Left lobe of liver (tissue), 2 donors: ENCODE data around the gene SNRPD2. TPM values are rescaled to one million over a fixed set of nuclear protein-coding genes. Genes with fewer than 3 reads are reported as not detected.
"Not testable (repeated sequence)": the region's sequence is repeated elsewhere in the genome, so short reads cannot be mapped to it uniquely, and the experiment has no call there.

Experiments
- ATAC-seq: fragments of 200-7000 bp; cut with Tn5 transposase; one replicate; pipeline ENCODE4 v1.9.1; 2020; ENCODE audit warnings: mild to moderate bottlenecking, moderate library complexity
- DNase-seq: peaks from one replicate; pipeline ENCODE4 v3.0.0-alpha.2; 2020; ENCODE audit warnings: low spot score
- total RNA-seq: library from RNA; stranded (reverse); gene quantifications from one replicate; pipeline ENCODE4 v1.2.1, GENCODE V29; 2021
- donor health status: DM: no; HTN: no; CAD: no; lungs with moderate emphysema.
- donor health status: DM: no; HTN: yes; CAD: no.

SNRPD2 gene
- 91.2 TPM for total RNA-seq

DNA sequence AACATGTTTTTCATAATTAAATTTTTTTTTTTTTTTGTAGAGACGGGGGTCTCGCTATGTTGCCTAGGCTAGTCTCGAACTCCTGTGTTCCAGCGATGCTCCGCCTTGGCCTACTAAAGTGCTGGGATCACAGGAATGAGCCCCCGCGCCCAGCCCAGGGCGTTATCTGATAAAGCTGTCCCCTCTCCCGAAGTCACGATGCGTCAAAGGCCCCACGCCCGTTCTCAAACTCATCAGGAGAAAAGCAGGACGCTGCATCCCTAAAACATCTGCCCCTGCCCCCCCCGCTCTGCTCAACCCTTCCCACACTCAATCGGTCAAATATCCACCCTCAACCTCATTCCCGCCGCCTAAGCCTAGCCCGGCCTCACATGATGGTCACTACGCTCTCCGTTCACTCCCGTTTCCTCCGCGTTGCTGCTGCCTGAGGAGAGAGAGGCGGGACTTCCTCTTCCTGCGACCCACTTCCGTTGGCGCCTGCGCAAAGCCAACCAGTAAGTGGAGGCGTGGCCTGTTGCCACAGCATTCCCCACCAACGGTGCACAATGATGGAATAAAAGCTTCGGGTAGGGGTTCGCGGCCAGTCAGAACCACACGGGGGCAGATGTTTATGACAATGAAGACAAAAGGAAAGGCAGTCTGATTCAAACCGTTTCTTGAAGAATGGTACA is at the start of gene SNRPD2:
SNRPD2 (minus strand) TSS at position 438 of the 671 bp plus-strand sequence; CDS start at position 373, 65 bp downstream.
- ATAC-seq (peak; percentile 77), DNase-seq (peak; percentile 94)

GRCh38 chr19:45739498-45740439 is 48.0 kb upstream of the SNRPD2 start:
- ATAC-seq (no peak), DNase-seq (no peak)

DNA sequence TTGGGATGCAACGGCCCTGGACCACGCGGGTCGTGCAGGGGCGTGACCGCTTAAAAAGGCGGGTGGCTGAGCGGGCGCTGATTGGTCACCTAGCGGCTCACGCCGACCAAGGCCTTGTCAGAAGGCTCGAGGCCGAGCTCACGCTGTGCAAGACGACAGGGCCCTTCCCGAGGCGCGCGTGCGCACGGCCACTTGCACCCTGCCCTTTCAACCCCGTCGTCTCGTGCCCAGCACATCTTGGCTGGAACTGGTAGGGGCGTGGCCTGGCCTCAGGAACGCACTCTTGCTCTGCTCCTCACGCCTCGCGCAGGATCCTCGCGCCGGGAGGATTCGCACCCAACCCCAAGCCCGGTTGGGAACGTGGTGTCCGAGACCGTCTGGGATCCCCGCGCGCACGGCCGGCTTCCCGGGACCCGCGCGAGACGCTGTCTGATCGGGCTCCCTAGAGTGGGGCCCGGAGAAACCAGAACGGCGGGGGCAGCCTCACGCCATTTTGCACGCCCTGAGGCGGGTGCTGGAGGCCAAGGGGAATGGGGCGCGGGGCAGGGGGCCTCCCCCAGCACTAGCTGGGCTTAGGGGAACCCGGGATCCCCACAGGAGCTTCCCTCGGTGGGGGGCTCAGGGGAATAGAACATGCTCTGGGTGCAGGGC is 41.5 kb upstream of the SNRPD2 start, which contains the start of gene MEIOSIN:
MEIOSIN (plus strand) TSS at position 280 of the 651 bp plus-strand sequence. CDS start 1,938 bp downstream, outside the sequence.
- no peak for ATAC-seq
- no peak for DNase-seq

- DNase-seq: peak; percentile 98
- ATAC-seq: peak; percentile 98
Observed at GRCh38 chr19:45730368-45731288, 38.9 kb upstream of the SNRPD2 start, which contains the start of gene FBXO46. TSS of gene FBXO46 (minus strand) at chr19:45730896. CDS start at chr19:45713495, 17,401 bp downstream.

- DNase-seq (no peak), ATAC-seq (no peak)
Observed at GRCh38 chr19:45729800-45730290, 38.1 kb upstream of the SNRPD2 start.

- not testable (repeated sequence) for ATAC-seq, DNase-seq
Observed at GRCh38 chr19:45728683-45729082, 36.9 kb upstream of the SNRPD2 start.

DNA sequence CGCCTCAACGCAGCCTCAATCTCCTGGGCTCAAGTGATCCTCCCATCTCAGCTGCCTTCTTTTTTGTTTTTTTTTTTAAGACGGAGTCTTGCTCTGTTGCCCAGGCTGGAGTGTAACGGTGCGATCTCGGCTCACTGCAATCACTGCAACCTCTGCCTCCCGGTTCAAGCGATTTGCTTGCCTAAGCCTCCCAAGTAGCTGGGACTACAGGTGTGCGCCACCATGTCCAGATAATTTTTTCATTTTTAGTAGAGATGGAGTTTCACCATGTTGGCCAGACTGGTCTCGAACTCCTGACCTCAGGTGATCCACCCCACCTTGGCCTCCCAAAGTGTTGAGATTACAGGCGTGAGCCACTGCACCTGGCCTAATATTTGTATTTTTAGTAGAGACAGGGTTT is 28.3 kb upstream of the SNRPD2 start:
- DNase-seq, ATAC-seq: not testable (repeated sequence)

GRCh38 chr19:45717983-45718650 is 26.4 kb upstream of the SNRPD2 start:
- ATAC-seq (no peak), DNase-seq (peak; percentile 52)

DNA sequence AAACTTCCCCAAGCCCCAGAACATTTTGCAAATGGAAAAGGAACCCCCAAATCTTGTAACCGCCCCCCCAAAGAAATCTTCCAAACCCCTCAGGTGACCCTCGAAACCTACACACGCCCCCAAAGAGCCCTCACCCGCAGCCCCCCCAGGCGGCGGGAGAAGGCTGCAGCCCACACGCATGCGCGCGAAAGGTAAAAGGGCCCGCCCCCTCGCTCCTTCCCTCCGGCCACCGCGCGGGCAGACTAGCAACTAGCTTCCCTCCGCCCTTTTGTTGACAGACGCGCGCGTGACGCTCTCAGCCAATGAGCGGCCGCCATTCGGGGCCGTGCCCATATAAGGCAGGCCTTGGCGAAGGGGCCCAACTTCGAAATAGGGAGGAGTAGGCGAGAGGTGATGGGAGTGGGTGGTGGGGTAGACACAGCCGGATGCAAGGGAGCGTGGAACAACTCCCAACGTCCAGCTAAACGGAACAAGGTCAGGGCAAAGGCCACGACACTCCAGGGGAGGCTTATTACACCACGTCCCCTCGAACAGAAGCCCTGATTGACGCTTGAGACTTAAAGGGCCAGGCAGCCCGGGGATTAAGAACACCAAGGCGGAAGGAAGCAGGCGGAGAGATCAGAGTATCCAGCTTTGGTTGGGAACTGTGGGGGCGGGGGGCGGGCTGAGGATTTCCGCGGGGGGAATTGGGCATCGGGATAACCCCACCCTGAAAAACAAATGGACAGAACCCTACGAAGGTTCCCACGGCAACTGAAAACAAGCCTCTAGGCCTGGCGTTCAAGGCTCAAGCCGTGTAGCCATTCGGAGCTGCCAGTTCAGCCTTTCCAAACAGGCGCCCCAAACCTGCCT is 25.6 kb upstream of the SNRPD2 start:
- DNase-seq: peak; percentile 100
- ATAC-seq: peak; percentile 89

DNA sequence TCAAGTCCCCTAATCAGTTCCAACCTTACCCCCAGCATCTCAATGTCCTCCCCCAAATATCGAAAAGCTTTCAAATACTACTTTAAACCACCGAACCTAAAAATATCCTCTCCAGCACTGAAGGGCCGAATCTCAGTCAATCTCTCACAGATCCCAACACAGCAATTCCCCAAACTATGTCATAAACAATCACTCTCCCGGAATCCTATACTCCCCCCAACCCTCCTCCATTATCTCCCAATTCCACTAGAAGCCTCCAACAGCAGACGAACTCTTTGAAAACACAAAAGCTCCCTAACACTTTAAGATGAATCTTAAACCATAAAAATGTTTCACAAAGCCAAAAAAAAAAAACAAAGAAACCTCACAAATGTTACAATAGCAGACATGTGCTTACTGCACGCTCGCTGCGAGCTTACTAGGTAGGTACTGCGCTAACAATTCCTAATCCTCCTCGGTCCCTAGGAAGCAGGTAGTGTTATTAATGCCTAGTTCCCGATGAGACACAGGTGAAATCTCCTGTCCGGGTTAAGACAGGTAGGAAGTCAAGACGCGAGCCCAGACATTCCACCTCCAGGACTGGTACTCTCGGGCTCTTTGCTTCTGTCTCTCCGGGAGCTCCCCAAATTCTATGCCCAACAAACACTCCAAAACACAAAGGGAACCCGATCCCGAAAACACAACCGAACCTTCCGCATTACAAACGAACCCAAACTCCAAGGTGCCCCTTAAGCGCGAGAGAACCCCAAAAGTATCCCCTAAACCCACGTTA is 24.8 kb upstream of the SNRPD2 start:
- DNase-seq (no peak), ATAC-seq (no peak)

DNA sequence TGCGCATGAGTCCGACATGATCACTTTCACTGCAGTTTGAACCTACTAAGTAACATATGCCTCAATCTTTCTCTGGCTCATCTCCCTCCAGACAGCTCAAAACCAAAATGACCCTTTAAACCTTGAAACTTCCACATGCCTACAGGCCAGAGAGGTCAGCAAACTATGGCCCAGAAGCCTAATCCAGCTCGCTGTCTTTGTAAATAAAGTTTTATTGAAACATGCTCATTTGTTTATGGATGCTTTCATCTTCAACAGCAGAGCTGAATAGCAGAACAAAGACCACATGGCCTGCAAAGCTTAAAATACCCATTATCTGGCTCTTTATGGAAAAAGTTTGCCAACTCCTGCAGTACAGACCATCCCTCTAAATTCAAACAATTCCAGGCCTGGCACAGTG is 23.4 kb upstream of the SNRPD2 start:
- no peak for DNase-seq
- ATAC-seq: no peak

- ATAC-seq (no peak), DNase-seq (no peak)
Observed at GRCh38 chr19:45713141-45713540, 21.4 kb upstream of the SNRPD2 start.

DNA sequence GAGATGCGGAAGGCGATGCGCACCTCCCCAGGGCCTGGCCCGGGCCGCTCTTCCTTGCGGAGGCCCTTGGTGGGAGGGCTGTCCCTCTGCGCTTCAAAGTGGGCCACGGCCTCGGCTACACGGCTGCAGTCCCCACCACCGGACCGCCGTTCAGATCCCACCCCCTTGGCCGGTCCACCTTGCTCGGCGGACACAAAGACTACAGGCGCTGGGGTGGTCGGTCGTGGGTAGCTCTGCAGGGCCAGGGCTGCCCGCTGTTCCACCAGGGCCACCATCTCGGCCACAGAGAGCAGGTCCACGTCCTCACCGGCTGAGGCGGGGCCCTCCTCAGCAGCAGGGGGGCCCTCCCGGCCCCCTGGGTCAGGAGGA is 20.9 kb upstream of the SNRPD2 start:
- ATAC-seq (no peak), DNase-seq (no peak)

DNA sequence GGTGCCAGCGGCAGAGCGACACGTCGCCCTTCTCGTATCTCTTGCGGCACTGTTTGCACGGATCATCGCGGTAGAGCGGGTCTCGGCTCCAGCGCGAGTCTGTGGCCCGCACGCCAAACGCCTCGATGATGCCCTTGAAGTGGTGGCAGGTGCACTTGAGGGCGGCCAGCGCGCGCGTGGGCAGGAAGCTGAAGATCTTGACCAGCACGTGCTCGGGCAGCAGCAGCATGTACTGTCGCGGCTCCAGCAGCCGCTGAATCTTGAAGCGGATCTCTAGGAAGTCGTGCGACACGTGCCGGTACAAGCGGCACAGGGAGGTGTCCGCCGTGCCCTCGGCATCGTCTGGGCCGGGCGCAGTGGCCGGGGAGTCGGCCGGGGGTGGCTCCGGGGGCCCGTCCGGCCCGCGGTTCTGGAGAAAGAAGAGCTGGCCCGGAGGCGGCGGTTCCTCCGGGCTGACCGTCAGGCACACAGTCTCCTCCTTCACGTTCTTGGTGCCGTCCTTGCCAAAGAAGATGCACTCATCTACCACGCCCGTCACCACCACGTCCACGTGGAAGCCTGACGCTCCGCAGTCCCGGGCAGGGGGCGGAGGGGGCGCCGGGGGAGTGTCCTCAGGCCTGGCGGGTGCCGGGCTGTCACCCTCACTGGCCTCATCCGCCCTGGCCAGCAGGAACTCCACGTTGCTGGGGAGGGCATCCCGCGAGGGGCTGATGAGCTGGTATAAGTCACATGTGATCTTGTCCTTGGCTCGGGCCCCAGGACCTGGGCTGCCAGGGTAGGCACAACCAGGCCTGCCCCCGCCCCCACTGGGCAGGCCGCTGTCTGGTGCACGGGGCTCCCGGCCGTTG is 20.3 kb upstream of the SNRPD2 start:
- DNase-seq: no peak
- ATAC-seq: no peak

DNA sequence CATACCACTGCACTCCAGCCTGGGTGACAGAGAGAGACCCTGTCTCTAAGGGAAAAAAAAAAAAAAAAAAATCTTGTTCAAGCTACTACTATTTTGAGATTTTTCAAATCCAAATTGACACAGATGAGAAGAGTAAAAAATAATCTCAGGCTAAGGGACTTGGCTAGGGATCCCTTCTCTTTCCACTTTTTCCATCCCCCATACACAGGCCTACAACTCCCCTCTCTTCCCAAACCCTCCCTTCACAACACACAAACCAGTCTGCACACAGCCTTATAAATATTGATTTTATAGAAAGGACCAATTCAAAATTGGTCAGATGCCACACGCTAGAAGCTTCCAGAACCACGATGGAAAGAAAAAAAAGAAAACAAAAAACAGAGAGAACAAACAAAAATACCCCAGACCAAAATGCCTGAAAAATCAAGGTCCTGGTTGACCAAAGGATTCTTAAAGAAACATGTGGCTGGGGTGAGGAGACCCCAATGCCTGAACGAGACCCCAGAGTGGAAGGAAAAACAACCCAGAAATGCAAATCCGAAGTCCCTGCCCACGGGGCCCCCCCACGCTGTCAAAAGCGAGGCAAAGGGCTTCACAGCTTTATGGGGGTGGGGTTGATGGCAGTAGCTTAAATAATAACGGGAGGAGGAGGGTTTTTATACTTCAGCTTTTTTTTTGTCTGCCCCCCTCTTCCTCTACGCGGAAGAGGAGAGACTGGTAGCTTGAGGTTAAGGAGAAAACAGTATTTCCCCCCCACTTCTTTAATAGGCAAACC is 18.8 kb upstream of the SNRPD2 start:
- ATAC-seq (no peak), DNase-seq (no peak)
